Inflammatory macrophage treated with lipopolysaccharide for 1 hour (primary cell): ENCODE data around the gene ZP3.
A peak's percentile ranks its signal among the peaks of the same experiment; 100 is the strongest.
"Not testable (repeated sequence)": the region's sequence is repeated elsewhere in the genome, so short reads cannot be mapped to it uniquely, and the experiment has no call there.

Experiments
- DNase-seq, 2 donors: peaks; one replicate each; pipeline ENCODE4 v3.0.0-alpha.2; 2020 to 2022

ZP3 gene

GRCh38 chr7:76442664-76443446 lies 18.1 kb downstream of the ZP3 start:
- DNase-seq: not testable (repeated sequence)

DNA sequence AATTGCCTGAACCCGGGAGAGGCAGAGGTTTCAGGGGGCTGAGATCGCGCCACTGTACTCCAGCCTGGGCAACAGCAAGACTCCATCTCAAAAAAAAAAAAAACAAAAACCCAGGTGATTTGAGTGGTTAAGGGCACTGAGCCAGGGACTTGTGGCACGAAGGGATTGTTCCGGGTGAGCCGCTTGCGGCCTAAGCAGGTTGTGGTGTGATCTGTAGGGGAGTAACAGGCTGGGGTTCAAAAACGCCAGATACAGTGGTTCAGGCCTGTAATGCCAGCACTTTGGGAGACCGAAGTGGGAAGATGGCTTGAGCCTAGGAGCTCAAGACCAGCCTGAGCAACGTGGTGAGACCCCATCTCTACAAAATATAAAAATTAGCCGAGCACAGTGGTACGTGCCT lies 19.1 kb downstream of the ZP3 start:
- not testable (repeated sequence) for DNase-seq

GRCh38 chr7:76445577-76446008 lies 20.8 kb downstream of the ZP3 start:
- DNase-seq: peak; percentile 52 to 64

DNA sequence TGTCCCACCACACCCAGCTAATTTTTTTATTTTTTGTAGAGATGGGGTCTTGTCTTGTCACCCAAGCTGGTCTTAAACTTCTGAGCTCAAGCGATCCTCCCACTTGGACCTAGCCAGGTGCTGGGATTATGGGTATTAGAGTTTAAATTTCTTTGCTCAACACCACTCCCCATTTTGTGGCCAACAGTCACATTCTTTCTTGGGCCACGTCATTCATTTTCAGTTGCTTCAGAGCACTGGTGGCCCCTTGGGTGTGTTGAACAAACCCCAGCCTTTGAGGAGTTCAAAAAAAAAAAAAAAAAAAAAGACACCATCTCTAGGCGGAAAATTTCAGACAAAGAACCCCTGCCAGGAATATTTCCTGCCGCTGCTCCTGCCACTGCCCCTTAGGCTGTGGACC lies 32.3 kb downstream of the ZP3 start:
- not testable (repeated sequence) for DNase-seq

GRCh38 chr7:76458504-76458903 lies 33.8 kb downstream of the ZP3 start:
- not testable (repeated sequence) for DNase-seq

DNA sequence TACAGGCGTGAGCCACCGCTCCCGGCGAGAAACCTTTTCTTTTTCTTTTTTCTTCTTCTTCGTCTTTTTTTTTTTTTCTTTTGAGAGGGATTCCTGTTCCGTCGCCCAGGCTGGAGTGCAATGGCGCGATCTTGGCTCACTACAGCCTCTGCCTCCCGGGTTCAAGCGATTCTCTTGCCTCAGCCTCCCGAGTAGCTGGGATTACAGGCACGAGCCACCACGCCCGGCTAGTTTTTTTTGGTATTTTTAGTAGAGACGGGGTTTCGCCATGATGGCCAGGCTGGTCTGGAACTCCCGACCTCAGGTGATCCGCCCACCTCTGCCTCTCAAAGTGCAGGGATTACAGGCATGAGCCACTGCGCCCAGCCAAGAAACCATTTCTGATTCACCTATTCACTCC lies 36.0 kb downstream of the ZP3 start:
- not testable (repeated sequence) for DNase-seq

DNA sequence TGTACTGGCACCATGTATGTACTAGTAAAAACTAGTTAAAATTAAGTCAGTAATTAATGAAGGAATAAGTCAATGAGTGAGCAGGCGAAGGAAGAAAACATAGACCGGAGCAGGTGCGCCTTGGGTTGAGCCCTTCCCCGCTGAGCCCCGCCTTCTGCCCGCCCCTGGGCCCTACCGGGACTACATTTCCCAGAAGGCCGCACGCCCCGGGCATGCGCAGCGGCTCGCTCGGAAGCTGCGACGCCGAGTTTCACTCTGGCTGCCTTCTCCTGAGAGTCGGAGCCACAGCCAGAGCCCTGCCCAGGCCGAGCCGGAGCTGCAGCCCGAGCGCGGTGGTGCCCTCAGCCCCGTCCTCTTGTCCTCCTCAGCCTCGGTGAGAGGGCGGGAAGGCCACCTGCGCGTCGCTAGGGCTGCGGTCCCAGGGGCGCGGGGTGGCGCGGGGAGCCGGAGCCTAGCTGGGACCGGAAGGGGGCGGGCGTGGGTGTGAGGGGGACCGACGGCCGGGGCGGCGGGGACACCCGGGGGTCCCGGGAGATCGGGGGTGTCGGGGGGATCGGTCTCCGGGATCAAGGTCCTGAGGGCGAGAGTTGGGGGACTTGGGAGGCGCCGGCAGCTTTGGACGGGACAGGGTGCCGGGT lies 36.8 kb downstream of the ZP3 start, which contains the start of gene DTX2:
TSS of gene DTX2 (plus strand) at position 246 of the 638 bp plus-strand sequence. CDS start 18,801 bp downstream, outside the sequence.
- DNase-seq: not testable (repeated sequence)

DNA sequence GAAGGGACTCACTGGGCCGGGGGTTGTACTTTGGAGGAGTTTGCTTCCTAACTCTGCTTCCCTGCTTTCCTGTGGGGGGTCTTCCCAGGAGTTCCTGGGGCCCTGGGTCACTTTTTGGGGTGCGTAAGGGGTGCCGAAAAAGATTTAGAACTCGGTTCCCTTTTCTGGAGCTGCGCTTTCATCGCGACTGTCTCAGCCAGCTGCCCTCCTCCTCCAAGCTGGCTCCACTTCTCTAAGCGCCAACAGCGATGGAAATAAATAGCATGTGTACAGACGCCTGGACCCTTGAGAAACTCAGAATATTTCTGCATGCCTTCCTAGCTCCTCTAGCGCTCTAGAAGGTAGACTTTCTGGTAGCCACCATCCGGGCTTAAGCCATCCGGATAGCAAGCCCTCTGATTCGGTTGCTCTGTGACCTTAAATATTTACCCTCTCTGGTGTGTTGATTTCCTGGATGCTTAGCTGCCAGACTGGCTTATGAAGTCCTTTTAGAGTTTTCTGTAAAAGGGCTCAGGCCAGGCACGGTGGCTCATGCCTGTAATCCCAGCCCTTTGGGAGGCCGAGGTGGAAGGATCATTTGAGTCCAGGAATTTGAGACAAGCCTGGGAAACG lies 37.6 kb downstream of the ZP3 start:
- DNase-seq: not testable (repeated sequence)

DNA sequence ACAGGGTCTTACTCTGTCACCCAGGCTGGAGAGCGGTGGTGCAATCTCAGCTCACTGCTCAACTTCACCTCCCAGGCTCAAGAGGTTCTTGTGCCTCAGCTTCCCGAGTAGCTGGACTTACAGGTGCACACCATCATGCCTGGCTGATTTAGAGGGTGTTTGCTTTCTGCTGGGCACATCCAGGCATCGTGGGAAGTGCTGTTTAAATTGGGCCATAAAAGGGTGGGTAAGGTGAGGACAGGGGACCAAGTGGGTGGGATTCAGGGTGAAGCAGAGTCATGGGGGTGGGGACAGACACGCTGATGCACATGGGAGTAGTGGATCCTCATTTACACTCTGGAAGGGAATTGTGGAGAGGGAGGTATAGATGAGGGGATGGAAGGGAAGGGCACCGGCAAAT lies 40.2 kb downstream of the ZP3 start:
- not testable (repeated sequence) for DNase-seq

DNA sequence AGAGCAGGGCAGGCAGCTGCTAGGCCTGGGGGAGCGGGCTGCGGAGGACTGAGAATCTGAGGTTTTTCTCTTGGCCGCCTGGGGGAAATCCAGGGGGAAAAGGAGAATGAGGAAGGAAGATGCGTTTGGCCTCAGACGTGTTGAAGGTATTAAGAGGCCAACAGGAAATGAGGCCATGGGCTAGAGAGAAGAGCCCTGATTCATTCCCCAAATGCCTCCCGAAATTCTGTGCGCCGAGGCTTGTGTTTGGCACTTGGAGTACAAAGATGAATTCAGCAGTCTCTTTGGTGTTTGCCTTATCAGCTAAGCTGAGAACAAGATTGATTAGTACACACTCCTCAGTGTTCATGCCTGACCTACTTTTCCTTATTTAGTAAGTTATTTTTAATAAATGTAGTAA lies 41.2 kb downstream of the ZP3 start:
- not testable (repeated sequence) for DNase-seq

DNA sequence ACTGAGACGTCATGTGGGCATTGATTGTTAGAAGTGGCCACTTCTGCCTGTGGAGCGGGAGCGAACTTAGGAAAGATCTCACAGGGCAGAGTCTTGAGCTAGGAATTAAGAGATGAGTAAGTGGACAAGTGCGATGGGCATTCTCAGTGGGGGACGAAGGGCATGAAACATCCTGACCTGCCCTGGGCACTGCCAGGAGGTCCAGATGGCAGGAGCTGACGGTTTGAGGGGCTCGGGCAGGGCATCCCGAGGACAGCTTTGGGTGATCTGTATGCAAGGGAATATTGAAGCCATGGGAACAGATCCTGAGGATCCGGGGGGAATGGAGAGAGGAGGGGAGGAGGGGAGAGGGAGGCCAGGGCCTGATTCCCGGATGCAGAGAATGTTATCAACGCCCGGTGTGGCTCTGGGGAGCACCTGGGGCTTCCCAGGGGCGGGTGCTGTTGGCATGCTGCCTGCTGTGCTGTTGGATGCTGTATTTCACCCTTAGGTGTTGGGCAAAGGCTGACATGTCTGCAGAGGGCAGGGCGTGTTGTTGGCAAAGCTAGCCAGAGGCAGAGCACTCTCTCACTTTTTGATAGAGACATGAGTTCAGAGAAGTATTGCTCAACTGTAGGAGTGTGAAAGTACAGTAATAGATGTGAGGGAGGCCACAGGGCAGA lies 43.1 kb downstream of the ZP3 start:
- peak in 1 of 2 donors; percentile 4 for DNase-seq

DNA sequence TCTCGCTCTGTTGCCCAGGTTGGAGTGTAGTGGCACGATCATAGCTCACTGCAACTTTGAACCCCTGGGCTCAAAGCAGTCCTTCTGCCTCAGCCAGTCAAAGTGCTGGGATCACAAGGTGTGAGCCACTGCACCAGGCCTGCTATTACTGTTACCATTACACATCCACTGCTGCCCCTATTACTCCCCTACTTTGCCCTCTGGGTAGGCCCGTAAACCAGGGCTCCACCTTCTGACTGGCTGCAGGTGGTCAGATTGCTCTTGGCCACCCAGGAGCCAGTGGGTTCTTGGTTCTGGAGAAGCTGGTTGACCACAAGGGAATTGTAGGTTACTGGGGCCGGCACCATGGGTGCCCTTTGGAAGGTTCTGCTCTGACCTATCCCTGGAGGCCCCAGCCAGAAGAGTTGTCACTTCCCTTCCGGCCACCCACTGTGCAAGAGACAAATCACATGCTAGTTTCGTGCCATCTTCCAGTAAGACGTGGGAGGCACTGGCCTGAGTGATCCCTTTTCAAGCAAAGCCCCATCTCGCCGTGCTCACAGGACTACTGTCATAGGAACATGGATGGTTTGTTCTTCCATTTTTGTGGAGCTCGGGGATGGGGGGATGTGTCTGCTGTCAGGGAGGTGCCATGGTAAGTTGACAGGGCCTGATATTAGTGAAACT lies 46.9 kb downstream of the ZP3 start:
- DNase-seq: peak; percentile 67 to 92

DNA sequence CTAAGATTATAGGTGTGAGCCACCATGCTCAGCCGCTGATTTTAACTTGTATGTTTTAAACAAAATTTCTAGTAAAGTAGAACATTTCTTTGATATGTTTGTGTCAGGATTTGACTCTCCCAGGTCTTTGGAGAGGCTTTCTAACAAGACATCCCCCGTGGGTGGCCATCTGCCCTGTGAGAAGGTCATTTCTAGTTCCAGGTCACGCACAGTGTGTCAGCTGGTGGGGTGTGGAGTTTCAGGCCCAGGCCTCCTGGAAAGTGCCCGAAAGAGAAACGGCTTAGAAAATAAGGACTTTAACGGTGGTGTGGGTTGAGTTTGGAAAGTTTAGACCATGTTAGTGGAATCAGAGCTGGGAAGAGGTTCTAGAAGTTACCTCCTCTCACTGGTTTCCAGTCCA lies 48.3 kb downstream of the ZP3 start:
- DNase-seq: not testable (repeated sequence)

GRCh38 chr7:76476280-76476679 lies 51.5 kb downstream of the ZP3 start:
- not testable (repeated sequence) for DNase-seq

DNA sequence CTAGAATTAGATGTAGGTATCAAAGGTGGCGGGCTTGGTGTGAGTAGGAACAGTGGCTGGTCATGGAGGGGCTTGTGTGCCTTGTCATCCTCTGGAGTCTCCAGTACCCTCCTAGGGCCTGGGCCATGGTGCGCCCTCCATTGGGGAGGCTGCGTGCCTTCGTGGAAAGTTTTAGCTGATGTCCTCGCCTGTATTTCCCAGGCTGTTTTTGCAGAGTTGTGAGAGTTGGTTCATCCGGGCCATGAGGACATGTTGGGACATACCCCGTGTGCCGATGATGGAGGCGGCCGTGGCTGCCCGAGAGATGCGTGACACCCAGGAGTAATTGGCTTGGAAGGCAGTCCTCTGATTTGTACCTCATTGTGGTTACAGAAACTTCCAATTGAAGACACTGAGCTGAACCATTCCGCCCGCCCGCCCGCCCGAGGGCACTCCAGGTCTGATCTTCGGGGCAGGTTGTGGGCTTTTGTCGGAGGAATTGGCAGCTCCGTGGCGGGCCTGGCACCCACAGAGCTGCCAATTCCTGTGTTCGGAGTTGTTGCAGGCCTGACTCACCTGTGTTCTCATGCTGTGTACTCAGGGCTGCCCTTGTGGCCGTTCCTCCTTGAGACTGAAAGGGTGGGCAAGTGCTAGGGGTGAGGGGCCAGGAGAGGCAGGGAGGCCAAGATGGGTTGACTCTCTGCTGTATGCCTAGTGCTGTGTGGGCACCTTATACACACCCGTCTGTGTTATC lies 52.2 kb downstream of the ZP3 start:
- not testable (repeated sequence) for DNase-seq

- DNase-seq: peak; percentile 44 to 75
Measured at GRCh38 chr7:76479628-76480027, 54.9 kb downstream of the ZP3 start.

DNA sequence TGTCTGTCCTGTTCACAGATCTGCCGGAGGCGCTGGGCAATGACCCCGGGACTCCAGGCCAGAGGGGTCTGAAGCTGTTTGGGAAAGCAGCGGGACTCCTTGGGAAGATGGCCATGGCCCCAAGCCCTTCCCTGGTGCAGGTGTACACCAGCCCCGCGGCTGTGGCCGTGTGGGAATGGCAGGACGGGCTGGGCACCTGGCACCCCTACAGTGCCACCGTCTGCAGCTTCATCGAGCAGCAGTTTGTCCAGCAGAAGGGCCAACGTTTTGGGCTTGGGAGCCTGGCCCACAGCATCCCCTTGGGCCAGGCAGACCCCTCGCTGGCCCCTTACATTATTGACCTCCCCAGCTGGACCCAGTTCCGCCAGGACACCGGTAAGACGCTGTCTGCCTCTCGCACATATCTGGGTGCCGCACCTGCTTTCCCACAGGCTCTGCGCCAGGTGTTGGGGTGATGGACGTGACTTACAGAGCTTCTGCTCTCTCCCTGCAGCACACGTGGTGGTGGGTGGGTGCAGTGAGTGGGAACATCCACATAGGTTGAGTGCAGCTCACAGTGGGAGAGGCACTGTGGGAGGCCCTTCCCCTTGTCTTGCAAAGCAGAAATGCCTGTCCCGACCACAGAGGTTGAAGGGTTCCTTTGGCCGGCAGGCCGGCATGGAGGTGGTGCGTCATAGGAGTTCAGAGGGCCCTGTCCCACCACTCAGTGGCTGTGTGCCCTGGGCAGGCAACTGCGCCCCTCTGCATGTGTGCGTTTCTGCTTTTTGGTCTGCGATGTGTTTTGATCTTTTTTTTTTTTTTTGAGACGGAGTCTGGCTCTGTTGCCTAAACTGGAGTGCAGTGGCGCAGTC lies 55.9 kb downstream of the ZP3 start:
- DNase-seq: peak; percentile 23 to 30

GRCh38 chr7:76482660-76483059 lies 57.9 kb downstream of the ZP3 start:
- DNase-seq: not testable (repeated sequence)

DNA sequence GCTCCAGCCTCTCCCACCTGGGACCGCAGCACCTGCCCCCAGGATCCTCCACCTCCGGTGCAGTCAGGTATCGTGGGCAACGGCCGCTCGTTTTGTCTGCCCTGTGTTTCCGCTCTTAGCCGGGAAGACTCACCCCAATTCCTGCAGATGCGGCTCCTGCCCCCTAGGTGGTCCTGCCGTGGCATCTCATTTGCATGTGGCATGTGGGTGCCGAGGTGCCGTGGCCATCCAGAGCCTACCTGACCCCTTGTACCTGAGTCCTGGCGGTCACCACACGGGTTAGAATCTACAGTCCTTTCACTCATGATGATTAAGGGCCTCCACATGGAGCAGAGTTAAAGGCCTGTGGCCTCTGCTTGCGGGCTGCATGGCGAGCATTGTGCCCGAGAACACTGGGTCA lies 58.3 kb downstream of the ZP3 start:
- not testable (repeated sequence) for DNase-seq

GRCh38 chr7:76484456-76484855 lies 59.7 kb downstream of the ZP3 start:
- not testable (repeated sequence) for DNase-seq
